HTR-8/SVneo (cell line): ENCODE results near the gene GFY.

ENCODE experiments used
- DNase-seq: peaks from one replicate; pipeline ENCODE4 v3.0.0; 2011; ENCODE audit warnings: low spot score, mixed read lengths; ENCODE audit not compliant: insufficient read length
- FAIRE-seq: peaks from 2 replicates; lab custom pipeline; 2011; peaks lifted over from hg19 to GRCh38; lab: Jason Lieb, UNC

GFY gene

GRCh38 chr19:49425178-49425577, at the start of gene GFY:
Gene GFY, plus strand, starts transcription at chr19:49425388. Its CDS starts 1,043 bp downstream, at chr19:49426431.
- DNase-seq (no peak), FAIRE-seq (no peak)

- DNase-seq (no peak), FAIRE-seq (no peak)
These were observed 46.7 kb upstream of the GFY start for GRCh38 chr19:49378512-49378911.

GRCh38 chr19:49380391-49380790, 44.8 kb upstream of the GFY start:
- no peak for DNase-seq

GRCh38 chr19:49382639-49383038, 42.5 kb upstream of the GFY start:
- DNase-seq (no peak), FAIRE-seq (no peak)

More at GRCh38 chr19:49380391-49380790, 44.8 kb upstream of the GFY start:
- no peak for FAIRE-seq

GRCh38 chr19:49383599-49383998, 41.6 kb upstream of the GFY start:
- DNase-seq (no peak), FAIRE-seq (no peak)

GRCh38 chr19:49387936-49388372, 37.2 kb upstream of the GFY start, which contains the start of gene KASH5:
Gene KASH5, plus strand, starts transcription at chr19:49388249. Its CDS starts 2,635 bp downstream, at chr19:49390884.
- FAIRE-seq (no peak), DNase-seq (no peak)

- no peak for FAIRE-seq
- no peak for DNase-seq
These were observed 35.8 kb upstream of the GFY start for GRCh38 chr19:49389406-49389805.

GRCh38 chr19:49390131-49390928, 34.9 kb upstream of the GFY start:
- DNase-seq (no peak), FAIRE-seq (no peak)

GRCh38 chr19:49390929-49391359, 34.2 kb upstream of the GFY start:
- FAIRE-seq (no peak), DNase-seq (no peak)

GRCh38 chr19:49391581-49392399, 33.4 kb upstream of the GFY start:
- FAIRE-seq, result peak; percentile 95
- peak; percentile 90 for DNase-seq

- FAIRE-seq, result no peak
- DNase-seq, result no peak
These were observed 31.3 kb upstream of the GFY start for GRCh38 chr19:49393881-49394280.

- FAIRE-seq, result no peak
- DNase-seq, result no peak
These were observed 29.4 kb upstream of the GFY start for GRCh38 chr19:49395581-49396407.

GRCh38 chr19:49396738-49397505, 28.3 kb upstream of the GFY start:
- DNase-seq, result no peak
- no peak for FAIRE-seq

- FAIRE-seq, result no peak
- DNase-seq, result no peak
These were observed 27.1 kb upstream of the GFY start for GRCh38 chr19:49398001-49398615.

GRCh38 chr19:49398931-49399330, 26.3 kb upstream of the GFY start:
- FAIRE-seq (no peak), DNase-seq (no peak)

- DNase-seq (no peak), FAIRE-seq (no peak)
These were observed 25.2 kb upstream of the GFY start for GRCh38 chr19:49400029-49400428.

GRCh38 chr19:49403404-49404187, 21.6 kb upstream of the GFY start:
- DNase-seq (peak; percentile 60), FAIRE-seq (peak; percentile 78)

GRCh38 chr19:49407079-49407478, 18.1 kb upstream of the GFY start:
- no peak for DNase-seq
- FAIRE-seq, result no peak
